Stimulated activated CD4-positive, alpha-beta T cell treated with anti-CD3 and anti-CD28 coated beads, TNF-alpha, amount 100 ng/mL, for 4 hours (primary cell): ENCODE measurements around the gene DSG3.

ENCODE experiments used
- DNase-seq, 3 experiments: peaks; one replicate each; pipeline ENCODE4 v3.0.0-alpha.2; 2020; ENCODE audit warnings: low read depth in 3 of 3

Gene DSG3

DNA sequence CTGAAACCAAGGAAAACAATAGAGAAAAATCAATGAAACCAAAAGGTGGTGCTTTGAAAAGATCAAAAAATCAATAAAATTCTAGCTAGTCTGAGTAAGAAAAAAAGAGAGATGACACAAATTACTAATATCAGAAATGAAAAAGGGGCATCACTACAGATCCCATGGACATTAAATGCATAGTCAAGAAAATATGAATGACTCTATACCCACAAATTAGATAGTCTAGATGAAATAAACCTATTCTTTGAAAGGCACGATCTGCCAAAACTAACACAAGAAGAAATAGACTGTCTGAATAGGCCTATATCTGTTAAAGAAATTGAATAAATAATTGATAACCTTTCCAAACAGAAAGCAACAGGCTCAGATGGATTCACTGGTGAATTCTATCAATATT, 15.2 kb upstream of the DSG3 start:
- DNase-seq: no peak

DNA sequence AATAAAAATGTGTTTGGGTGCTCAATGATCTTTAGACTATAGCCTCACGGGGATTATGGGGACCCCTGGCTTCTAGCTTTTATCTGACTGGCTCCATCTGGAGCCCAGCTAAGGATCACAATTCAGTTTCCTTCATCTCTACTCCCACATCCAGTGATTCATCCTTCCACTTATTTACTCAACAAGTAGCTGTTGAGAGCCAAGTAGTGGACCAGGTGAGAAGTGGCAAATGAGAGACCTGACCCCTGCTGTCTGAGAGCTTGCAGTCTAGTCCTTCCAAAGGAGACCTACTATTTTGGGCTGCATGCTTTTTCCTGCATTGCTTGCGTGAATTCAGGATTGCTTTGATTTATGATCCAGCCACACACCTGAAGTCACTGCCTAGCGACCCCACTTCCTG, 10.7 kb upstream of the DSG3 start:
- DNase-seq: no peak

DNA sequence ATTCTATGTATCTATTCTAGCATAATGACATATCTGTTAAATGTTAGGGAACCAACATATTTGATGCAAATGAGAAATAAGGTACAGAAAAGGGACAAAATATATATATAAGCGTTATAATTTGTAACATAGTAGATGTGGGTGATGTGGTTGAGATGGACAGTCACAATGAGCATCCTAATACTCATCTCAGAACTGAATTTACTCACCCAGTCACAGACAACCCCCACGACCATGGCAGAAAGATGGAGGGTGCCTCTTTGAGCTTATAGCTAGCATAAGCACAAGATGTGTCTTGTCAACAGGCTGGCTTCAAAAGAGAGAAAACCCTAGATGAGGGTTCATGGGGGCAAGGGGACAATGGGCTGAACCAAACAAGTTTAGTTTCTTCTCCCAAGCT, 9.1 kb upstream of the DSG3 start:
- no peak for DNase-seq

DNA sequence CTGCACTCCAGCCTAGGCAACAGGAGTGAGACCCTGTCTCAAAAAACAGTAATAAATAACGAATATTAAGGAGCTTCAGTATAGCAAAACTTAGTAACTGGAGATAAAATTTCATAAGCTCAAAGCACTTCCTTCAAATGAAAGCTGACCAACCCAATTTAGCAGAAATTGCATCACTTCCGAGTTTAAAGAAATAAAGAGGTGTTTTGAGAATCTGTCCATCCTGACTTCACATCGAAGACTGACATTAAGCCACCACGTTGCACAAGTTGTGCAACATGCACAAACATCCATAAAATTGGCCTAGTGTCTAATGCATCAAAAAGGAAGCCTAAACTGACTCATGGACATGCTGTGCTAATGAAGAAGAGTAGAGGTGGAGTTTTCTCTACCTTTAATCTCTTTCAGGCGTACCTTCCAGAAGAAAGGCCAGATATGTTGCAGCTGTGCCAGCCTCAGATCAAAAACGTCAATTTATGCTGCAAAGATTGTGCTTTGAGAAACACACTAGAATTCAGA, 7.7 kb upstream of the DSG3 start:
- DNase-seq: no peak

DNA sequence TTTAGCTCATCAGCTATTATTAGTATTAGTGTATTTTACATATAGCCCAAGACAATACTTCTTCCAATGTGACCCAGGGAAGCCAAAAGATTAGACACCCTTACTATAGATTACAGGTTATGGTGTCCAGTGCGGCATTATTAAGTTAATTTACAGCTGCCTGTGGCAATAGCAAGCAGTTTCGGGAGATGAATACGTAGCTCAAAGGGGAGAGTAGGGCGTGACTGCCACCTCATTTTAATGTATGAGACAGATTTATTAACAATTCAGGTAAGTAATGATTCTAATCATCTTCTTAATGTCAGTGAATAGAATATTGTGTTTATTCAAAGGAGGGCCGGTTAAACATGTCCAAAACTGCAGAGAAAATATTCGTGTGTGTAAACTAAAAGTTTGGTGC, 6.8 kb upstream of the DSG3 start:
- DNase-seq: no peak

DNA sequence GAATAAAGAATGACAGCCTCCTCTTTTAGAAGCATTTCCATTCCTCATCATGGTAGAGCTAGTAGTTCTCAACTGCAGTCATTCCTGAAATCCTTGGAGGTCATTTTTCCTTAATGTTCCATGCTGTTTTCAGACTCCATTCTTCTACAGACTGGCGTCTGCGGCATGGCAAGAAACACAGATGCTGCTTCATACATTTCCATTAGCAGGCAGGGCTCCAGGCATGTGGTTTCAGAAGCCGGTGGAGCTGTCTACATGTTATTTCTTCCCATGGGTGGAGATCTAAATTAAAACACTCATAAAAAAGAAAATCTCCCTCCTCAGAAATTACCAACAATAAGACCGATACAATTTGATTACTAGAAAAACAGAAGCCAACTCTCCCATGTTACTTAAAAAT, 6.0 kb upstream of the DSG3 start:
- DNase-seq: no peak

DNA sequence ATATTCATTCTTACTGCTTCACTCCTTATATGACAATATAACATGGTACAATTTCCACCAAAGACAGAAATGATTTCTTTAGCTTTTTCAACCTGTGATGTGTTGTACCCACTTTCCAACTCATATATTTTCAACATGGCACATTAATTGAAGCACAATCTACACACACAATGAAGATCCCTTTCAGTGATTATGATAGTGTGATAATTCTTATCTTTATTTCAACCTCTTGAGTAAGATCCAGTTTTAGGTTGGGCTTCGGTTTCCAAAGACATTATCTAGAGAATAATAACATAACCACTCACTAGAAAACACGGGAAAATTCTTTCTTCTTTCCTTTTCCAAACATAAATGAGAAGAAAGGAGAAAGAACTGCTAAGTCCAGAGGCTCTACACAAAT, 3.4 kb upstream of the DSG3 start:
- no peak for DNase-seq

DNA sequence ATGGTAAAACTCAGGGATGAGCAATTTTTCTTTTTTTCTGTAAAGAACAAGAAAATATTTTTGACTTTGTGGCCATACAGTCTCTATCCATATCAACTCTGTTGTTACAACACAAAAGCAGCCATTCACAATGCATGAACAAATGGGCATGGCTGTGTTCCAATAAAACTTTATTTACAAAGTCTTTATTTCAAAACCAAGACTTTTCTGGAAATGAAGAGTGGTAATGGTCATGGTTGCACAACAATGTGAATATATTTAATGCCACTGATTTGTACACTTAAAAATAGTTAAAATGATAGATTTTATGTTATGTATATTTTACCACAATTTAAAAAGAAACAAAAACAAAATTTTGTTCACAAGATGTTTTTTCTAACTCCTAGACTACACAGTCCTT, 1.6 kb upstream of the DSG3 start:
- DNase-seq: no peak

DNA sequence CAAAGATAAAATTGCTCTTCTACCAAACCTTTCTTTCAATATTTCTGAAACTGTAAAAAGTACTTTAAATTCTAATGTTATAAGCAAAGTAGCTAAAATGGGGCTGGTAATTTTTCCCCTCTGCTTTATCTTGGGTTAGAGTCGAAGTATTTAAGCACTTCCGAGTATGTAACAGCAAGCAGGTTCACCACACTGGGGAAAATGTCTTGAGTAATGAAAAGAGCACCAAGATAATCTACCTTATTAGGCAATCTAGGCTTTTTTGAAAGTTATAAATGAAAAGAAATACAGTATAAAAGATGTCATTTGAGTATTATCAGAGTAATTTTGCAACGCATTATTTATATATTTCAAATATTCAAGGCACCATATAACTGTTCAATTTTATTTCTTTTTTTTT, 687 bp upstream of the DSG3 start:
- DNase-seq: no peak

DNA sequence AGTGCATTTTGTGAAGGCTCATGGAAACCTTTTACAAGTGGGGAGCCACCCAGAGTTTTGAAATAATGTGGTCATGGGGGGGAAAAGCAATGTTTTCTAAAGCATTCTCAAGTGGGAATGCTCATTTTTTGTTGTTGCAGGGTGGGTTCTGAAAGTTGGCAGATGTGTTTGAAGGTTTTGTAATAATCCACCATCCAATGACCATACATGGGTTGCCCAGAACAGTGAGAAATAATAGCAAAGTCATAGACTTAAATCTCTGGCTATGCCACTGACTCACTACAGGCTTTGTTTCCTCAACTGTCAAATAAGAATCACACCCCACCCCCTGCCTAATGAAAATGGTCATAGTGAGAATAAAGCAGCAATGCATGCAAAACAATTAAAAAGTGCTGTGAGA, 2.9 kb downstream of the DSG3 start:
- DNase-seq: no peak

DNA sequence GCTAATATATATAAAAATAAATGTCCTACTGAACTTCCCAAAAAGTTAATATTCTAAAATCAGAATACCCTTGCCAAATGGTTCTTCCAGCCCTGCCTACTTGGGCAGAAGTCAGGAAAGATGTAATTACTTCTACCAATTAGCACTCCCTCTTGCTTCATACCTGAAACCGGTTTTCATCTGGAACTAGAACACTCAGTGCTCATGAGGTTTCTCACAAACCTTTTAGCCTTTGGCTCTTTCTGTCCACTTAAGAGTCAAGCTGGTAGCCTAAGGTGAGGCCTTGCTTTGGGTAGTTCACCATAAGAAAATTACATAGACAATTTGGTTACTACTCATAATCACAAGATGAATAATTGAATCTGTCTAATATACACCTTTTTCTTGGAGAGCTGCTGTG, 4.1 kb downstream of the DSG3 start:
- DNase-seq: no peak

DNA sequence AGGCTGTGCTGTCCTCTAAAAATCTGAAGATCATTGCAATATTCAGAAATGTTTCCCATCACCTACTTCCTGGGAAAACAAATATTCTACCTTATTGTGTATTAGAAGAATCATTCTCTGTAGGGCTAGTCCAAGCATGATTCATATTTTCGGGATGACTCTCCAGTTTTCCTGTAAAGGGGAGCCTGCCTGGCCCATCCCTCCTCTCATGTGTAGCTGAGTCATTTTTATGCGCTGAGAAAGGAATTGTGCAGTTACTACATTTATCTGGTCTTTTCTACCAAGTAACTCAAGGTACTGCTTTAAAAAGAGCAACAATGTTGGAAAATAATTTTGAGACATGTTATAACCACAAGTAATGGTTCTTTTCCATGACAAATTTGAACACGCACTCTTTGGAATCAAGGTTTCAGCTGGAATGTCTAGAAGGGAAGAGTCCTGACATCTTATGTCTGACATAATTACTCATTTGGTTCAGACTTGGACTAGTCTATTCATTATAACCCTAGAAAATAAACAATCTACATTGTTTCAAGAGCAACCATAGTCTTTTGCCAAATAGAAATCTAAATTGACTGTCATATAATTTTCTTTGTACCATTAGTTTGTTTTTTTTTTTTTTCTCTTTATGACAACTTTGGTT, 6.6 kb downstream of the DSG3 start:
- DNase-seq: no peak

DNA sequence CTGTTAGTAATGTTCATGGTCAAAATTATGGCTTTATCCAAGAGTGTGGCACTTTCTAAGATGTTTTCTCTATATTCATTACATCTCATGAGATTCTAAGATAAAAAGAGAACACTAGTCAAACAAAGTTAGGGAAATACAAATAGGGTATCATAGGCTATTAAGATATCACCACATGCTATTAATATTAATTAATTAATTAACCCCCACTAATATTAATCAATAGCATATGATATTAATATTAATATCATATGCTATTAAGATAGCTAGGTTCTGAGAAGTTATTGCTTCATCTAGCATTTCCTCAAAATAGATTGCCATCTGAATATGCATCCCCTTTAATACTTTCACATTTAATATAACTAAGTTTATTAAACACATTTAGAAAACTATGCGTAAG, 22.1 kb downstream of the DSG3 start:
- DNase-seq: no peak

DNA sequence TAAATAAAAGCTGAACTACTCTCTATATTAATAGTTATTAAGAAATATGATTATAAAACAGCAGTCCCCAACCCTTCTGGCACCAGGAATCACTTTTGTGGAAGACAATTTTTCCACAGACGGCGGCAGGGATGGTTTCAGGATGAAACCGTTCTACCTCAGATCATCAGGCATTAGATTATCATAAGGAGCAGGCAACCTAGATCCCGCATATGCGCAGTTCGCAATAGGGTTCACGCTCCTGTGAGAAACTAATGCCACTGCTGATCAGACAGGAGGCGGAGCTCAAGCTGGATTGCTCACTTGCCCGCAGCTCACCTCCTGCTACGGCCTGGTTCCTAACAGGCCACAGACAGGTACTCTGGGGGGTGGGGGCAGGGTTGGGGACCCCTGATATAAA, 31.1 kb downstream of the DSG3 start:
- DNase-seq: no peak

DNA sequence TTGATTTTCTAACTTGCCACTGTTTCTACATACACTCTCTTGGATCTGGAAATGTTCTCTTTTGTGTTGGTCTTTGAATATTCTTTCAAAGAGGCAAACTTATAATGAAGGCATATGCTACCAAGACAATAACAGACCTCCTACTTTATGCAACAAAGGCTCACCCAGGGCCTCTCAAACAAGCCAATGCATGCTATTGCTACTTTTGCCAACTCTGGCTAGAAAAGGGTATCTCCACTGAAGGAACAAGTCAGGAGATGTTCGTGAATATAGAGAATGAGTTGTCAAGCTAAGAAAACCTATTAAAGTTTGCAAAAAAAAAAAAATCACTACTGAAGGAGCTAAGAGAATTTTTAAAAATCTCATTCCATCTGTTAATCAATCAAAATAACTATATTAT, 34.5 kb downstream of the DSG3 start:
- DNase-seq: no peak

DNA sequence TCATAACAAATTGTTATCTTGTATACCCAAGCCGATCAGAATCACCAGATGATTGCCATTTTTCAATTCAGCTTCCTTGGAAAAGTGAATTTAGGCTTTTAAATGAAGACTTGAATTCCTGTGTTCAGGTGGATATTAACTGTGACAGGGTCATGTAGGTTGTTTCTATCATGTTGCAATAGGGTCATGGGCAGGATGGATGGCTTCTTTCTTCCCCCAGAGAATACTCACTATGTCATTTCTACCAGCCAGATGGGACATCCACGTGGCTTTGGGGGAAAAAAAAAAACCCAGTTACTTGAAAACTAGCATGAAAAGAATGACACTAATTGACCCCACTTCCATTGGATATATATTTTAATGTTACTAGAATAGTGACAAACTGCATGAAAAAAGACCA, 35.9 kb downstream of the DSG3 start:
- no peak for DNase-seq

DNA sequence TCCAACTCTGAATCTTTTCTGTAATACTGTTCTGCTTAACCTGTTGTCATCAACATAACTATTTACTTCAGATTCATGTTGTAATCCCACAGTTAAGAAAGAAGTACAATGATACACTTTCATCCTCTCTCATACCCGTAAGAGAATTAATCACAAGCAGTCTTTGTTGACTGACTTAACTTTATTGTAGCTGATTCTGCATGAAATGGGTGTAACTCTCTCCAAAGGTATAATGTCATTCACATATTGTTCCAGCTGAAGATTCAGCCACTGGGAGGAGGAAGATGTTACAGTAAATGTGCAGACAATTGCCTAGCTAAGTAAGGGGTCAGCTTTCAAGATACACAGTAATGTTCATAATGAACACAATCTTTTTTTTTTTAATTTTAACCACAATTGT, 36.9 kb downstream of the DSG3 start:
- DNase-seq: no peak

DNA sequence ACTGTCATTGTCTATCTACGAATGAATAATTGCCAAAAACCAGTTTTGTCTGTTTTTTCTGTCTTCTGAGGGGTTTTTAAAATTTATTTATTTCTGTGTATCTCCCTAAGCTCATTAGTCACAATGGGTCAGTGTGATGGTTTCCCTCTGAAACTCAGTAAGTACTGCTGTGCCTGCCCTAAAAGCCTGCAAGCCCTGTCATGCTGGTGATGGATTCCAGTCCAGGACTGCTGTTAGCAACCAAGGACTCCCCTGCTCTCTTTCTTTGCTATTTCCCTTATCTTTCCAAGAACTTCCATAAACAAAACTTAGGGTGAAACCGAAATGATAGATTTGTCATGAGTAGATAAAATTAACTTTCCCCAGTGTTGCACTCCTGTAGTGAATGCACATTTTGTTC, 38.6 kb downstream of the DSG3 start:
- DNase-seq: no peak

DNA sequence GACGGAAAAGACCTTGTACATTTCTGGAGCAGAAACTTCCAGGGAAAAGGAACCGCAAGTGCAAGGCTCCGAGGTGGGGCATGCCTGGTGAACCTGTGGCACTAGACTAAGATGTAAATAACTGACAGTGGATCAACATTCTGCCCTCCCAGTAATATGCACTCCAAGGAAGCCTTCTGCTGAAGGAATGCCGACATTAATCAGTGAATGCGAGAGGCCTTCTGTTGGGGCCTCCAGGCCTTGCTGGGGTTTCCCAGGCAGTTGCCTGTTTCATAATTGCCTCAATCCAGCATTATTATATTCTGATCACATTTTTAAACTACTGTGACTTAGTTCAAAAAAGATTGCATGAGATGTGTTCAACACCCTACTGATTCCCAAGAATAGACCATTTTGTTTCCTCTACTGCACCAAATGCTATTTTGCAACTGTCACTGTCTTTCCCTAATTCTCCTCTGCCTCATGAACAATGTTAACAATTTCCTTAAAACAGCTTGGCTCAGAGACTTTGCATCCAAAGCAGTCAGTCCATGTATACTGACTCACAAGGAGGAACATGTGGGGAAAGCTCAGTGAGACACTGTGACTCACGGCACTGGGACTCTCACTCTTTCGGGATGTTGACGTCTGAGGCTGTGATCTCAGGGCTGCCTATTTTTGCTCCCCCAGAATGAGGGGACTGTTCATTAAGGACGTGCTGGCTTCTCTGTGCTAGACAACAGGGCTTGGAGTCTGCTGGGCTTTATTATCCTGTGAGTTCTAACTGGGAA, 39.9 kb downstream of the DSG3 start:
- DNase-seq: no peak

DNA sequence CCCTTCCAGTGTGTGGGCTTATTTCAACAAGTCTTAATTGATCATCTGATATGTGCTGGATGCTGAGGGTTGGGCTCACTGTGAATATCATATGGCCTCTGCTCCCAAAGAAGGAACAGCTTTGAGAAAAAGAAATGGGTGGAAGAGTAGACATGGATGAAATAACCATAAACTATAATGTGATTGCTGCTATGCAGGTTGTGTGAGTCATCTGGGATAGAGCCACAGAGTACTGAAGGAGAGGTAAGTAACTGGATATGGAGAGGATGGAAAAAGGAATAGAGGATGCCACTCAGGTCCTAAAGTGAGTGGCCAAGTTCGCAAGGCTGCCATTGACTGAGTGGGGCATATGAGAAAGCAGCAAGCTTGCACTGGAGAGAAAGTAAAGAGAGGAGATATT, 41.8 kb downstream of the DSG3 start:
- DNase-seq: no peak

DNA sequence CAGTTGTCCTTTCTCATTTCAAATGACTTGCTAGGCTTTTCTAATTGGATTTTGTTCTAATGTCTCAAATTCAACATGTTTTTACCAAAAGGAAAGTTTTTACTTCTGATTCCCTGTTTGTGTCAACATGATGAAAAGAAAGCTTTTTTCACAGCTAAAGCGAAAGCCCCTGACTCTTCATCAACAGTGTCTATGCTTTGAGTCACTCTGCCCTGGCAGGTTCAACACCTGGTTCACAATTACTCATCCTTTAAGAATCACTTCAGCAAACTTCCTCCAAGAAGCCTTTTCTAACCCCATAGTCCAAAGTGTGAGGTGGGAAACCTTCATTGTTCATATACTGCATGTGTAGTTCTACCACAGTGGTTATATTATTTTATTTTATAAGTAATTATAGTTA, 42.8 kb downstream of the DSG3 start:
- no peak for DNase-seq

DNA sequence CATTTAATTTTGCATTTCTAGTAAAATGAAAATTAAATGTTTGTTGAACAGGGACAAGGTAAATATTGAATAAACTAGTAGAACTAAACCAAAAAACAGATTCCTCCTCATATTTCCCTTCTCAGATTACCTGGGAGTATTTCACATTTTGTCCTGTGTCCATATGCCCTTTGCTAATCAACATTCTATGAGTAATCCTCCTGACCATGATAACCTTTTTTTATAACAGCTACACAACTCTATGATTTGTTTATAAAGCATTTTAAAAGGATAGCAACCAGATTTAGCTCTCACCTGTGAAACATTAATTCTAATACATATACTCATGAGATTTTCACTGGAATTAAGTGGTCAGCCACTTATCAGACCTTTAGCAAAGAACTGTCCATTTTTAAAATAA, 43.3 kb downstream of the DSG3 start:
- no peak for DNase-seq

DNA sequence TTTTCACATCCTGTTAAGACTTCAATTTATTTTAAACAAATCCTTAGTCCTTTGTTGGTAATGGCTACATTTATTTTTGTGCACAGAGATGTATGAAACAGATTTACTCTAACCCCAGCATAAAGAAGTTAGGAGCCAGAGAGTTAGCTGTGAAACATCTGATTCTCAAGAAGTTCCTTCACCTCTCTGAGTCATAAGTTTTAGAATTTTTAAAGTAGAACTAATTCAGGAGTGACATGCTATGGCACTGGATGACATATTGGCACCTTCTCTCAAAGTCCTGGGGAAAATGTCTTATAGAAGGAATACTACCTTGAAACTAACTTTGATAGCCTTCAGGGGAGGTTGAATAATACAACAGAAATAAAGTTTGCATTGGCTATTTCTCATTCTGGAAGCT, 44.0 kb downstream of the DSG3 start:
- no peak for DNase-seq

DNA sequence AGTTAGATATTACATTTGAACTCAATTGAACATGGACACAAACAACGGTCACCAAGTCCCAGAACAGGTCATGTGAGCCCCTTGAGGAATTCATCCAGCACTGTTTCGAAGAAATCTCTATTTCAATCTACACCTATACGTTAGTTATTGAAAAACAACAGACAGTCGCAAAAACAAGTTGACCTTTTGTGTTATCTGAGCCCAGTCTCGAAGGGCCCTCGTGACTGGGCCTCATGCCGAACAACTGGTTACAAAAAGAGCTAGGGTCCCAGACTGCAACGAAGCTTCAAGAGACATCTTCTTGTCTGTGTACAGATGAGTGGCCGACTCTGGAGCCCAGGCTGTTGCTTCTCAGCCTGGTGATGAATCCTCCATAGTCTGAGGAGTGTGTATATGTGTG, 45.1 kb downstream of the DSG3 start:
- no peak for DNase-seq
